ENCODE results near the gene SPATC1L.
"Not testable (repeated sequence)": the region's sequence is repeated elsewhere in the genome, so short reads cannot be mapped to it uniquely, and the experiment has no call there.

SPATC1L gene

DNA sequence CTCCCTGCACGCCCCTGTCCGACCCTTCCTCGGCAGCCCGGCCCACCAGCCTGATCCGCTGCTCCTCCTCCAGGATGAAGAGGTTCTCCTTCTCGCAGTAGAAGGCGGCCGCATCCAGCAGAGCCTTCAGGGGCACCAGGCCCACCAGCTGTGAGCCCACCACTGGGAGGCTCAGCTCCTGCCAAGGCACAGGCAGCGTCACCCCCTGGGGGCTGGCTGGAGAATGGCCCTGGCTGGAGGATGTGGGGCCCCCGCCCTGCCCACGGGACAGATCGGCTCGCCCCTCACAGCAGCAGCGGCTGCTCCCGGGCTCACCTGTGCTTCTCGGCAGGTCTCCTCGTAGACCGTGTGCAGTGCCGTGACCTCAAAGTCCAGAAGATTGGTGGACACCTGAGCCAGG lies 34.2 kb downstream of the SPATC1L start:
- H3K4me3 ChIP-seq (ENCODE audit: low read depth in 1 of 2, low read length in 2 of 2), result no peak overlapping the region
- no peak overlapping the region for H3K27ac ChIP-seq (ENCODE audit: low read length)
- H3K4me1 ChIP-seq (ENCODE audit: control insufficient read depth in 1 of 2, insufficient read depth in 2 of 2, low read length in 2 of 2), result peaks cover 0 to 6% of the 10 kb centered on the region in 2 donors
- H3K36me3 ChIP-seq (ENCODE audit: control insufficient read depth in 1 of 2, insufficient read depth in 2 of 2, low read length in 2 of 2), result no peaks in the 10 kb centered on the region
- no peaks in the 10 kb centered on the region for H3K27me3 ChIP-seq (ENCODE audit: low read depth, low read length)
- no peaks in the 10 kb centered on the region for H3K9me3 ChIP-seq (ENCODE audit: control insufficient read depth in 1 of 2, low read length in 2 of 2)

DNA sequence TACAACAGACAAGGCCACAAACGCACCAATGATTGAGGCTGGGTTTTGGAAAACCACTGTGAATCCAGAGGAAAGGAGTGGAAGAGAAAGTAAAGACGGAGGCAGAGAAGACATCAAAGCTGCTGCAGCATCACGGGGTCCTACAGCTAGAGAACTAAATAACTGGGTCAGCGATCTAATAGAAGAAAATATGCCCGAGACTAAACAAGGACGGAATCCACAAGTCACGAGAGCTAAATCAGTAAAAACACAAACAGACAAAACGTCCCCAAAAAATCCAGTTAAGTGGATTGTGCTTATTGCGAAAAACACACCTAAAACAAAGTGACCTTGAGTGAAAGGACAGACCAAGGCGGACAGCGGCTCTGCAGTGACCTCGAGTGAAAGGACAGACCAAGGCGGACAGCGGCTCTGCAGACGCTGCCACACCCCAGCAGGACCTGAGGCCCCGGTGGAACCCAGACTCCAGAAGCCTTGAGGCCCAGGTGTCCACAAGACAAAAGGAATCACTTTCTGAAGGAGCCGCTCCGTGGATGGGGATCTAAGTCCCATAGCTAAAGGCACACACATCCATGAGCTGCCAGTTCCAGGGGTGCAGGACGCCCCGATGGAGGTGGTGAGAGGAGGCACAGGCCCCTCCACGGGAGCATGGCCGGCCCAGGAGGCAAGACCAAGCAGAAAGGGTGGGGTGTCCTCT lies 34.9 kb downstream of the SPATC1L start:
- peaks cover 0 to 6% of the 10 kb centered on the region in 2 donors for H3K4me1 ChIP-seq (ENCODE audit: control insufficient read depth in 1 of 2, insufficient read depth in 2 of 2, low read length in 2 of 2)
- no peak overlapping the region for H3K4me3 ChIP-seq (ENCODE audit: low read depth in 1 of 2, low read length in 2 of 2)
- no peaks in the 10 kb centered on the region for H3K36me3 ChIP-seq (ENCODE audit: control insufficient read depth in 1 of 2, insufficient read depth in 2 of 2, low read length in 2 of 2)
- no peaks in the 10 kb centered on the region for H3K27me3 ChIP-seq (ENCODE audit: low read depth, low read length)
- H3K27ac ChIP-seq (ENCODE audit: low read length), result no peak overlapping the region
- H3K9me3 ChIP-seq (ENCODE audit: control insufficient read depth in 1 of 2, low read length in 2 of 2), result no peaks in the 10 kb centered on the region

DNA sequence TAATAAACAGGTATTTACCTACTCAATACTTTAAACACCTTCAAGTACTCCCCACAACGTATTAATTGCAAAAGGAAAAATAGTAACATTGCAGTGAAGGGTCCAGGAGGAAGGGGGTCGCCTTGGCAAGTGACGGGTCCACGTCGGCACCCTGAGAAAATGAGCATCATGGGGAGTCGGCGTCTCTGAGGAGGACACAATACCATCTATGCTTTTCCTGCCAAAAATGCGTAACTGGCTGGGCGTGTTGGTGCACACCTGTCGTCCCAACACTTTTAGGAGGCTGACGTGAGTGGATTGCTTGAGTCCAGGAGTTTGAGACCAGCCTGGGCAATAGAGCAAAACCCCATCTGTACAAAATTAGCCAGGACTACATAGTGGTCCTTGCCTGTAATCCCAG lies 36.2 kb downstream of the SPATC1L start:
- no peak overlapping the region for H3K4me3 ChIP-seq (ENCODE audit: low read depth in 1 of 2, low read length in 2 of 2)
- H3K36me3 ChIP-seq (ENCODE audit: control insufficient read depth in 1 of 2, insufficient read depth in 2 of 2, low read length in 2 of 2), result no peaks in the 10 kb centered on the region
- H3K4me1 ChIP-seq (ENCODE audit: control insufficient read depth in 1 of 2, insufficient read depth in 2 of 2, low read length in 2 of 2), result no peaks in the 10 kb centered on the region
- no peaks in the 10 kb centered on the region for H3K9me3 ChIP-seq (ENCODE audit: control insufficient read depth in 1 of 2, low read length in 2 of 2)
- H3K27ac ChIP-seq (ENCODE audit: low read length), result no peak overlapping the region
- H3K27me3 ChIP-seq (ENCODE audit: low read depth, low read length), result no peaks in the 10 kb centered on the region

DNA sequence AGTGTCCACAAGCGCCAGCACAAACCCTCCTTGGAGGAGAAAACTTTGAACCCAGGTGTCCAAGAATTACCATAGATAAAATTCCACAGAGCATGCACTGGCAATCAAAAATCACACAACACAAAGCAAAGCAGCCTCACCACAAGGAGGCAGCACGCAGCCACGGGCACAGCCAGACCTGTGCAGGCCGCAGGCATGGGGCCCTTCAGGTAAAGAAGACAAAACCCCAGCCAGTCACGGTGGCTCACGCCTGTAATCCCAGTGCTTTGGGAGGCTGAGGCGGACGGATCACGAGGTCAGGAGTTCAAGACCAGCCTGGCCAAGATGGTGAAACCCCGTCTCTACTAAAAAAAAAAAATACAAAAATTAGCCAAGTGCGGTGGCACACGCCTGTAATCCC lies 36.8 kb downstream of the SPATC1L start:
- not testable (repeated sequence) for H3K4me1 ChIP-seq (ENCODE audit: control insufficient read depth in 1 of 2, insufficient read depth in 2 of 2, low read length in 2 of 2); H3K27me3 ChIP-seq (ENCODE audit: low read depth, low read length); H3K4me3 ChIP-seq (ENCODE audit: low read depth in 1 of 2, low read length in 2 of 2); H3K27ac ChIP-seq (ENCODE audit: low read length); H3K36me3 ChIP-seq (ENCODE audit: control insufficient read depth in 1 of 2, insufficient read depth in 2 of 2, low read length in 2 of 2); H3K9me3 ChIP-seq (ENCODE audit: control insufficient read depth in 1 of 2, low read length in 2 of 2)

DNA sequence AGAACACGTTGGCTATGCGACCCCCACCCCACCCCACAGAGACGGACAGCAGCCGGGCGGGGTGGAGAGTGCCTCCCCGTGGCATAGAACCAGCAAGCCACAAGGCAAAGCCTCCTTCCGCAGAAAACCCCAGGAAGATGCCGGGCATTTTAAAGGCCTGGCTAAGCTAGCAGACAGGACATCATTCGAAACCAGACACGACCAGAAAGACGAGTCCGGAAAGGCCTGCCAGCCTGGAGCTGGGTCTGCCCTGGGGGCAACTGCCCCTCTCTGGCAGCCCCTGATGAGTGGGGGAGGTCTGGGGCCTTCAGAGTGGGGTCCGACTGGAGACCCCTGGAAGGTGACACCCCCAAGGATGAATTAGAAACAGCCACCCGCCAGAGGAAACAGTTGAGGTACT lies 37.4 kb downstream of the SPATC1L start:
- H3K27ac ChIP-seq (ENCODE audit: low read length), result no peak overlapping the region
- H3K36me3 ChIP-seq (ENCODE audit: control insufficient read depth in 1 of 2, insufficient read depth in 2 of 2, low read length in 2 of 2), result no peaks in the 10 kb centered on the region
- no peaks in the 10 kb centered on the region for H3K4me1 ChIP-seq (ENCODE audit: control insufficient read depth in 1 of 2, insufficient read depth in 2 of 2, low read length in 2 of 2)
- H3K9me3 ChIP-seq (ENCODE audit: control insufficient read depth in 1 of 2, low read length in 2 of 2), result no peaks in the 10 kb centered on the region
- no peak overlapping the region for H3K4me3 ChIP-seq (ENCODE audit: low read depth in 1 of 2, low read length in 2 of 2)
- no peaks in the 10 kb centered on the region for H3K27me3 ChIP-seq (ENCODE audit: low read depth, low read length)

DNA sequence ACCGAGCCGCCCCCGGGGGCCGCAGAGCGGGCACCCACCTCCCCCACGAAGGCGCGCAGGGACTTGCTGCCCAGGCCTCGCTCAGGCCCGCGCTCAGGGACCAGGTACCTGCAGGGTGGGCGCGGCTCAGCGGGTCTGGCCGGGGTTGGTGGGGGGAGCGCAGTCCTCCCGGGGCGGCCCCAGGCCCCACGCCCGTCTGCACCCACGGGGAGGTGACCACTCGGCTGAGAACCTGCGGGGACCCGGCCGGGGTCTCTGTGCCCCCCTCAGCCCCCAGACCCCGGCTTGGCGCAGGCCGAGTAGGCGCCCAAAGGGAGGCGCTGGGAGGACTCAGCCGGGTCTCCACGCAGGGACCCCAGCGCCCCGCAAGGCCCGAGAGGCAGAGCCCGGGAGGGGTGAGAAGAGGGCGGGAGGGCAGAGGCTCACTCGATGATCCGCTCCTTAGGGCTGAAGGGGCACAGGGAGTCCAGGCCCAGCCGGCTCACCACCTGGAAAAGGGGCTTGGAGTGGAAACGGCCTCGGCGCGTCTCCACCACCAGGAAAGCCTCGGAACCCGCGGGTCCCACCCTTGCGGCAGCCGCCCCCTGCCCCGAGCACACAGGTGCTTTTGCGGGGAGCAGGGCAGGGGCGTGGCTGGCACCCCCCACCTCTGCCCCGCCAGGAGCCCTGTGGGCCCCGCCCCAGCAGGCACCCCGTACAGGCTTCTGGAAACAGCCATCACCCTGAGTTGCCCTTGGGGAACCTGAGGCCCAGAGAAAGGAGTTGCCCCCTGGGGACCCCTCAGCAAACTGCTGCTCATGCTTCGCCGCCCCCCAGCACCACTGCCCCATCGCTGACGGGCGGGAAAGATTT lies 38.2 kb downstream of the SPATC1L start:
- H3K27ac ChIP-seq (ENCODE audit: low read length), result no peak overlapping the region
- no peaks in the 10 kb centered on the region for H3K27me3 ChIP-seq (ENCODE audit: low read depth, low read length)
- no peaks in the 10 kb centered on the region for H3K36me3 ChIP-seq (ENCODE audit: control insufficient read depth in 1 of 2, insufficient read depth in 2 of 2, low read length in 2 of 2)
- no peaks in the 10 kb centered on the region for H3K4me1 ChIP-seq (ENCODE audit: control insufficient read depth in 1 of 2, insufficient read depth in 2 of 2, low read length in 2 of 2)
- no peak overlapping the region for H3K4me3 ChIP-seq (ENCODE audit: low read depth in 1 of 2, low read length in 2 of 2)
- no peaks in the 10 kb centered on the region for H3K9me3 ChIP-seq (ENCODE audit: control insufficient read depth in 1 of 2, low read length in 2 of 2)

DNA sequence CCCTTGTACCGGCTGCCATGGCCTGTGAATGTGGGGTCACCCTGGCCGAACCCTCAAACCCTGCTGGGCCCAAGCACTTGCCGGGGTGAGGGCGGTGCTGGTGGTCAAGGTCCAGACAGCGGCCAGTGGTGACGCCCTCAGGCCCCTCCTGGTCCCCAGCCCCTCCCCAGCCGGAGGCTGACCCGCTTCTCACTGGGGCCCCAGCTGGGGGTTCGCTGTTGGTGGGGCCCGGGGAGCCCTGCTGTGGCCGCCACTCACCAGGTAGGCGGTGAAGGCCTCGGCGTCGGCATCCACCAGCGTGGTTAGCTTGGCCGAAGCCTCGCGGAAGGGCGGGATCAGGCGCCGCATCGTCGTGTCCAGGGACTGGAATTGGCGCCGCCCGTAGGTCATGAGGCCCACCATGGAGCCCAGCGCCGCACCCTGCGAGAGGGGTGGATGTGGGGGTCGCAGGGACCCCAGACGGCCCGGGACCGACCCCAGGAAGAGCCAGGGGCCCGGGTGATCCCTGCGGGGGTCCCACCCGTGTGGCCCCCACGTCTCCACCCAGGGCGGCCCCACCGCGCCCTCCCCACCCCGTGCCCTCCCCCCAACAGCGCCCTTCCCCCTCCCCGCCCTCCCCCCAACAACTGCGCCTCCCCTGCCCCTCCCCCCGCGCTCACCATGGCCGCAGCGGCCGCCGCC lies 39.0 kb downstream of the SPATC1L start:
- Histone ChIP-seq H3K4me1 (ENCODE audit: control insufficient read depth in 1 of 2, insufficient read depth in 2 of 2, low read length in 2 of 2) (no peaks in the 10 kb centered on the region), H3K27me3 (ENCODE audit: low read depth, low read length) (no peaks in the 10 kb centered on the region), H3K9me3 (ENCODE audit: control insufficient read depth in 1 of 2, low read length in 2 of 2) (no peaks in the 10 kb centered on the region), H3K27ac (ENCODE audit: low read length) (no peak overlapping the region), H3K4me3 (ENCODE audit: low read depth in 1 of 2, low read length in 2 of 2) (no peak overlapping the region), H3K36me3 (ENCODE audit: control insufficient read depth in 1 of 2, insufficient read depth in 2 of 2, low read length in 2 of 2) (no peaks in the 10 kb centered on the region)

- no peak overlapping the region for H3K4me3 ChIP-seq (ENCODE audit: low read depth in 1 of 2, low read length in 2 of 2)
- H3K9me3 ChIP-seq (ENCODE audit: control insufficient read depth in 1 of 2, low read length in 2 of 2), result no peaks in the 10 kb centered on the region
- H3K27me3 ChIP-seq (ENCODE audit: low read depth, low read length), result no peaks in the 10 kb centered on the region
- H3K27ac ChIP-seq (ENCODE audit: low read length), result no peak overlapping the region
- no peaks in the 10 kb centered on the region for H3K4me1 ChIP-seq (ENCODE audit: control insufficient read depth in 1 of 2, insufficient read depth in 2 of 2, low read length in 2 of 2)
- no peaks in the 10 kb centered on the region for H3K36me3 ChIP-seq (ENCODE audit: control insufficient read depth in 1 of 2, insufficient read depth in 2 of 2, low read length in 2 of 2)
These were observed 39.7 kb downstream of the SPATC1L start for GRCh38 chr21:46144464-46145070.

- Histone ChIP-seq H3K36me3 (ENCODE audit: control insufficient read depth in 1 of 2, insufficient read depth in 2 of 2, low read length in 2 of 2) (no peaks in the 10 kb centered on the region), H3K27me3 (ENCODE audit: low read depth, low read length) (no peaks in the 10 kb centered on the region), H3K4me1 (ENCODE audit: control insufficient read depth in 1 of 2, insufficient read depth in 2 of 2, low read length in 2 of 2) (no peaks in the 10 kb centered on the region), H3K4me3 (ENCODE audit: low read depth in 1 of 2, low read length in 2 of 2) (no peak overlapping the region), H3K9me3 (ENCODE audit: control insufficient read depth in 1 of 2, low read length in 2 of 2) (no peaks in the 10 kb centered on the region), H3K27ac (ENCODE audit: low read length) (no peak overlapping the region)
These were observed 41.4 kb downstream of the SPATC1L start for GRCh38 chr21:46142582-46143473.

DNA sequence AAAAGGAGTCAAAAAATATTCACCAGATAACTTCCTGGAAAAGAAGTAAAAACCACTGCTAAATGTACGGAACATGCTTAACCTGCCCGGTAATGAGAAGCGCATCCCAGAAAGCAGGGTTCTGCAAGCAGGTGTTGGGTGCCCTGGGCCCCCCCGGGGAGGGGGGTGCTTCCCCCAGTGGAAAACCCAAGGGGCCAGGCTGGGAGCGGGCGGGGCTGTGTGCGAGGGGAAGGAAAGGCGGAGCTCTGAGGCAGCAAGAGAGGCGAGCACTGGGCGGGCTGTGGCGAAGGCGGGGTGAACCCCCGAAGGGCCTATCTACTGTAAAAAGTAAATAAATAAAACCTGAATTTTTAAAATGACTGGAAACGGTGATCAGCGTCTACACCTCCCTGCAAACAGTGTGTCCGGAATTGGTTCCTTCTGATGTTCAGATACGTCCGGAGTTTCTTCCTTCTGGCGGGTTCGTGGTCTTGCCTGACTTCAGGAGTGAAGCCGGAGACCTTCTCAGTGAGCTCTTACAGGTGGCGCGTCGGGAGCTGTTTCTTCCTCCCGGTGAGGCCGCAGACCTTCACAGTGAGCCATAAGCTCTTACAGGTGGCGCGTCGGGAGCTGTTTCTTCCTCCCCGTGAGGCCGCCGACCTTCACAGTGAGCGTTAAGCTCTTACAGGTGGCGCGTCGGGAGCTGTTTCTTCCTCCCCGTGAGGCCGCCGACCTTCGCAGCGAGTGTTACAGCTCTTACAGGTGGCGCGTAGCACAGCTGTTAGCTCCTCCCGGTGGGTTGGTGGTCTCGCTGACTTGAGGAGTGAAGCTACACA lies 42.3 kb downstream of the SPATC1L start:
- H3K36me3 ChIP-seq (ENCODE audit: control insufficient read depth in 1 of 2, insufficient read depth in 2 of 2, low read length in 2 of 2), result no peaks in the 10 kb centered on the region
- no peak overlapping the region for H3K4me3 ChIP-seq (ENCODE audit: low read depth in 1 of 2, low read length in 2 of 2)
- no peaks in the 10 kb centered on the region for H3K27me3 ChIP-seq (ENCODE audit: low read depth, low read length)
- H3K9me3 ChIP-seq (ENCODE audit: control insufficient read depth in 1 of 2, low read length in 2 of 2), result no peaks in the 10 kb centered on the region
- H3K27ac ChIP-seq (ENCODE audit: low read length), result no peak overlapping the region
- no peaks in the 10 kb centered on the region for H3K4me1 ChIP-seq (ENCODE audit: control insufficient read depth in 1 of 2, insufficient read depth in 2 of 2, low read length in 2 of 2)

Data from muscle layer of duodenum (tissue), 2 donors.